HepG2 (cell line): ENCODE measurements around the gene ABCC8. TPM values are rescaled to one million over a fixed set of nuclear protein-coding genes. Genes with fewer than 3 reads are reported as not detected.

Experiments used
- ATAC-seq: fragments of 200-7000 bp; cut with Tn5 transposase; 3 replicates; pipeline ENCODE4 v1.9.1; 2020; ENCODE audit warnings: mild to moderate bottlenecking, moderate library complexity
- BruUV-seq: library from RNA; stranded (reverse); fragments of 400-500 nt; replicated peaks from 2 replicates; lab custom pipeline; 2021; lab: Mats Ljungman, UMichigan
- CTCF ChIA-PET: fragments of 300-600 bp; formaldehyde crosslinking; extraction: SDS; loops from one replicate; lab custom pipeline; 2021; ENCODE audit warnings: low total read pairs, inconsistent platforms, low intra/inter-chr PET ratio; lab: Yijun Ruan, JAX
- POLR2A ChIA-PET: fragments of 350-600 bp; sonication (Branson Sonifier 250); formaldehyde crosslinking; loops from one replicate; lab custom pipeline; 2020; ENCODE audit warnings: antibody characterized with exemption, inconsistent platforms; lab: Yijun Ruan, JAX
- DNase-seq: peaks from one replicate; pipeline ENCODE4 v3.0.0-alpha.2; 2015; ENCODE audit warnings: low spot score
- FAIRE-seq: peaks from 3 replicates; lab custom pipeline; 2011; peaks lifted over from hg19 to GRCh38; lab: Jason Lieb, UNC
- H2AFZ ChIP-seq: one replicate; pipeline ENCODE4 v1.6.1; 2011; ENCODE audit warnings: low read length, inconsistent platforms
- H3K27ac ChIP-seq: fragments of 300-600 bp; 3 replicates; pipeline ENCODE4 v1.8.0; 2011; ENCODE audit warnings: mixed run types, mild to moderate bottlenecking, mixed read lengths, low read length, inconsistent platforms; ENCODE audit not compliant: insufficient read depth; ENCODE audit errors: extremely low read length
- H3K27me3 ChIP-seq, 2 experiments: fragments of 200-600 bp in 1 of 2; 2 replicates in 1 of 2; 3 replicates in 1 of 2; pipeline versions ENCODE4 v1.6.0 to v1.8.0; 2011; ENCODE audit warnings: low read length in 2 of 2, mild to moderate bottlenecking in 2 of 2, moderate library complexity in 2 of 2, inconsistent platforms in 1 of 2; ENCODE audit not compliant: insufficient read depth in 2 of 2, control insufficient read depth in 1 of 2
- H3K36me3 ChIP-seq, 2 experiments: fragments of 200-600 bp in 1 of 2; replicated peaks in 1 of 2; 2 replicates in 1 of 2; 3 replicates in 1 of 2; pipeline versions ENCODE4 v1.5.1 to v1.8.0; 2011; ENCODE audit warnings: low read length in 2 of 2, inconsistent platforms in 1 of 2; ENCODE audit not compliant: insufficient read depth in 2 of 2, control insufficient read depth in 1 of 2
- H3K4me1 ChIP-seq: 2 replicates; pipeline ENCODE4 v1.5.1; 2012; ENCODE audit warnings: low read length, inconsistent platforms; ENCODE audit not compliant: insufficient read depth
- H3K4me2 ChIP-seq: 2 replicates; pipeline ENCODE4 v1.6.0; 2011; ENCODE audit warnings: low read depth, low read length, inconsistent platforms
- H3K4me3 ChIP-seq, 3 experiments: fragments of 200-600 bp in 1 of 3; sonication (generic), shearing (Covaris generic) in 1 of 3; replicated peaks in 1 of 3; 2 replicates each; pipeline ENCODE4 v1.5.1; 2011 to 2016; ENCODE audit warnings: low read length in 3 of 3, inconsistent platforms in 2 of 3, low read depth in 2 of 3, mild to moderate bottlenecking in 2 of 3, control low read depth in 1 of 3, mixed read lengths in 1 of 3; ENCODE audit not compliant: insufficient read depth in 1 of 3
- H3K79me2 ChIP-seq: one replicate; pipeline ENCODE4 v1.6.1; 2011; ENCODE audit warnings: low read length, inconsistent platforms; ENCODE audit not compliant: insufficient read depth
- H3K9ac ChIP-seq: 2 replicates; pipeline ENCODE4 v1.6.0; 2011; ENCODE audit warnings: mild to moderate bottlenecking, low read depth, low read length, inconsistent platforms; ENCODE audit not compliant: insufficient read depth
- H3K9me3 ChIP-seq: 2 replicates; pipeline ENCODE4 v1.5.1; 2012; ENCODE audit warnings: mild to moderate bottlenecking, low read length
- H4K20me1 ChIP-seq: 2 replicates; pipeline ENCODE4 v1.6.0; 2011; ENCODE audit warnings: inconsistent platforms, mild to moderate bottlenecking, low read length, moderate library complexity; ENCODE audit not compliant: insufficient read depth
- ARID2 ChIP-seq: sonication (generic); formaldehyde crosslinking; IDR thresholded peaks from 2 replicates; pipeline ENCODE4 v1.8.1; 2022; ENCODE audit warnings: mild to moderate bottlenecking, missing genetic modification reagents, borderline replicate concordance
- FIP1L1 ChIP-seq: fragments of 200-400 bp; formaldehyde crosslinking; IDR thresholded peaks from 2 replicates; pipeline ENCODE4 v1.6.1; 2018; ENCODE audit warnings: low read depth, mild to moderate bottlenecking, low read length, moderate library complexity, borderline replicate concordance; ENCODE audit not compliant: insufficient read depth
- HNF4A ChIP-seq: sonication (generic); formaldehyde crosslinking; IDR thresholded peaks from 2 replicates; pipeline ENCODE4 v1.4.0; 2020; ENCODE audit warnings: missing genetic modification reagents
- MAF1 ChIP-seq: sonication (generic); formaldehyde crosslinking; IDR thresholded peaks from 2 replicates; pipeline ENCODE4 v1.5.0; 2020; ENCODE audit warnings: missing genetic modification reagents, borderline replicate concordance
- MLLT10 ChIP-seq: sonication (generic); formaldehyde crosslinking; IDR thresholded peaks from 2 replicates; pipeline ENCODE4 v1.4.0; 2020; ENCODE audit warnings: missing genetic modification reagents
- NFYC ChIP-seq: IDR thresholded peaks from 2 replicates; pipeline ENCODE4 v1.6.1; 2016; ENCODE audit warnings: missing genetic modification reagents, missing compliant biosample characterization
- PHF20 ChIP-seq: sonication (generic); formaldehyde crosslinking; IDR thresholded peaks from 2 replicates; pipeline ENCODE4 v1.5.0; 2020; ENCODE audit warnings: mild to moderate bottlenecking, missing genetic modification reagents
- SMYD3 ChIP-seq: sonication (generic); formaldehyde crosslinking; IDR thresholded peaks from 2 replicates; pipeline ENCODE4 v1.8.1; 2023; ENCODE audit warnings: mild to moderate bottlenecking, missing genetic modification reagents
- TBX2 ChIP-seq: sonication (generic); formaldehyde crosslinking; IDR thresholded peaks from 2 replicates; pipeline ENCODE4 v1.5.0; 2020; ENCODE audit warnings: missing genetic modification reagents, mild to moderate bottlenecking, borderline replicate concordance
- ZEB1 ChIP-seq: IDR thresholded peaks from 2 replicates; pipeline ENCODE4 v1.6.1; 2012; ENCODE audit warnings: mild to moderate bottlenecking, low read depth, inconsistent platforms; ENCODE audit not compliant: insufficient replicate concordance
- ZFP36L1 ChIP-seq: sonication (generic); formaldehyde crosslinking; IDR thresholded peaks from 2 replicates; pipeline ENCODE4 v1.8.0; 2022; ENCODE audit warnings: mild to moderate bottlenecking, missing genetic modification reagents, moderate library complexity
- ZFP62 ChIP-seq: sonication (generic); formaldehyde crosslinking; IDR thresholded peaks from 2 replicates; pipeline ENCODE4 v1.4.0; 2020; ENCODE audit warnings: missing genetic modification reagents
- ZNF10 ChIP-seq: sonication (generic); formaldehyde crosslinking; IDR thresholded peaks from 2 replicates; pipeline ENCODE4 v1.4.0; 2020; ENCODE audit warnings: mild to moderate bottlenecking, low read depth, missing genetic modification reagents, borderline replicate concordance
- ZNF138 ChIP-seq: sonication (generic); formaldehyde crosslinking; IDR thresholded peaks from 2 replicates; pipeline ENCODE4 v1.5.0; 2020; ENCODE audit warnings: mild to moderate bottlenecking, low read depth, missing genetic modification reagents
- ZNF180 ChIP-seq: sonication (generic); formaldehyde crosslinking; IDR thresholded peaks from 2 replicates; pipeline ENCODE4 v1.4.0; 2020; ENCODE audit warnings: low read depth, missing genetic modification reagents, borderline replicate concordance
- ZNF20 ChIP-seq: sonication (generic); formaldehyde crosslinking; IDR thresholded peaks from 2 replicates; pipeline ENCODE4 v1.4.0; 2020; ENCODE audit warnings: mild to moderate bottlenecking, moderate library complexity, missing genetic modification reagents
- ZNF547 ChIP-seq: sonication (generic); formaldehyde crosslinking; IDR thresholded peaks from 2 replicates; pipeline ENCODE4 v1.5.1; 2020; ENCODE audit warnings: mild to moderate bottlenecking, missing genetic modification reagents
- WGBS: methylation state at CpG from one replicate; pipeline ENCODE4 v1.1.6; 2017; ENCODE audit warnings: low lambda C conversion rate; 5-methylcytosine and 5-hydroxymethylcytosine counted together
- in situ Hi-C: cut with HindIII; loops from 2 replicates; pipeline ENCODE4 v1.10.0; 2017; ENCODE audit warnings: low pct_unique_long_range_greater_than_20kb; ENCODE audit not compliant: extremely low pct_ligation_motif_present
- intact Hi-C: fragments of 100-400 bp; cut with micrococcal nuclease; formaldehyde crosslinking; loops from one replicate; pipeline ENCODE4 v1.10.0; 2022; ENCODE audit not compliant: unreplicated experiment
- polyA plus RNA-seq, 8 experiments: library from polyadenylated mRNA; depleted of rRNA in 3 of 8; stranded (reverse) in 7 of 8; unstranded in 1 of 8; fragments of >200 nt; fragmentation: Illumina TruSeq in 4 of 8; extraction: Trizol in 4 of 8; gene quantifications; 2 replicates each; pipeline versions ENCODE4 v1.2.1 to v1.2.3, GENCODE V29; 2011 to 2016; ENCODE audit warnings: low read depth in 4 of 8, missing spikeins in 1 of 8, mixed read lengths in 1 of 8; ENCODE audit not compliant: insufficient read depth in 1 of 8
- total RNA-seq, 5 experiments: library from RNA; depleted of rRNA; stranded (reverse); fragments of >200 nt; fragmentation: Illumina TruSeq; extraction: Trizol; gene quantifications; 2 replicates each; pipeline ENCODE4 v1.2.3, GENCODE V29; 2016; ENCODE audit warnings: low read depth in 1 of 5
- TF ChIP-seq, protein P1 (sequence below): sonication (generic); formaldehyde crosslinking; IDR thresholded peaks from 2 replicates; pipeline ENCODE4 v1.5.1; 2020; ENCODE audit warnings: missing genetic modification reagents, mild to moderate bottlenecking, borderline replicate concordance
- TF ChIP-seq, protein P2 (sequence below): sonication (generic); formaldehyde crosslinking; IDR thresholded peaks from 2 replicates; pipeline ENCODE4 v1.4.0; 2020; ENCODE audit warnings: missing genetic modification reagents

Gene ABCC8
- total and polyA plus RNA-seq, 2 of the 13 experiments (the other 11 are each of a cell fraction or from before 2014, with no cell fraction given) = not detected

DNA sequence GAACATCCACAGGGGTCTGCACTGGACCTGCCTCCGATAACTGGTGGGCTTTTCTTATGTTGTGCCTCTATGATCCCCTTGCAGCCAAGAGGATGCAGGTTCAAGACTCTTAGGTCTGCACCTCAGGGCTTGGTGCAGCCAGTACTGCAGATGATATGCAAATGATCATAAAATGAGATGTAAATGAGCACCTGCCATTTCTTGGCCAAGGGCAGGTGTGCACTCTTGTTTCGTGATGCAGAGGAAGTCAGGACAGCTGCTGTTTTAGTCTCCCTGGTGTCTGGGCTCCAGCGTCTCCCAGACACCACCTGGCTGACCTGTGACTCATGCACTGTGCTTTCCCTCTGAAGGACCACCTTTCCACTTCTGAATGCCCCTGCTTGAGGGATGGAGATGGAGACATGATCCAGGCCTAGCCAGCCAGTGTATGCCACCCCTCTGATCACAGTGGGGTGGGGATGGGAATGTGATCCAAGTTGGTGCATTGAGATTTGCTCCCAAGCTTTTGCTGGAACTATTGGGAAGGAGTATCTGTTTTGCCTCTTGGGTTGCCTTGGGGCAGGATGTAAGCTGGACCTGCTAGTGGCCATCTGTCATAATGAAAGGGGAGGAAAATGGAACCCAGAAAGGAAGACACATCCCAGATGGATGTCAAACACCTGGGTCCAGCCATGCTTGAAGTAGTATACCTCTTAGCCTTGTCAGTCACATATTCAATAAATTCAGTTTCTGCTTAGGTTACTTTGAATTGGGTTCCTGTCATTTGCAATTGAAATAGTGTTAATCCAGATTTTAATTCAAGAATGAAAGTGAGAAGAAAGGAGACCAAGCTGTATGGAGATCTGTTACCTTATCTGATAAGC lies 84.9 kb downstream of the ABCC8 start:
- Histone ChIP-seq H3K4me1 (0 out of 2 replicates have a peak, but pooled peaks cover 5% of the 10 kb centered on the region), H3K9me3 (no peaks in the 10 kb centered on the region), H4K20me1 (no peaks in the 10 kb centered on the region), H3K36me3 (no peaks in the 10 kb centered on the region), H3K4me3 (no peak overlapping the region), H3K79me2 (no peaks in the 10 kb centered on the region), H2AFZ (no peak overlapping the region), H3K4me2 (no peak overlapping the region), H3K9ac (no peak overlapping the region), H3K27ac (no peak overlapping the region), H3K27me3 (peaks cover 0 to 35% of the 10 kb centered on the region in 2 experiments)
- in situ Hi-C loops = no loop called here
- ChIA-PET CTCF (no interaction called here), POLR2A (no interaction called here)
- no TSS peak for BruUV-seq
- FAIRE-seq = no peak
- WGBS = 3% methylated on average over 3 of the region's 3 CpGs
- no peak for ATAC-seq
- intact Hi-C loops = no loop called here
- DNase-seq = no peak
- TF ChIP-seq ZFP36L1 (CRISPR knock-in tag) (no peak), MLLT10 (CRISPR knock-in tag) (no peak), ZNF20 (CRISPR knock-in tag) (no peak), ZNF180 (no peak), ZNF547 (CRISPR knock-in tag) (no peak), NFYC (no peak), TBX2 (CRISPR knock-in tag) (no peak), SMYD3 (no peak), ZNF10 (CRISPR knock-in tag) (no peak), ZEB1 (no peak), MAF1 (CRISPR knock-in tag) (no peak), ZFP62 (CRISPR knock-in tag) (no peak), FIP1L1 (no peak), ARID2 (no peak), HNF4A (CRISPR knock-in tag) (no peak), PHF20 (CRISPR knock-in tag) (no peak), ZNF138 (CRISPR knock-in tag) (no peak)
- TF ChIP-seq, protein P1, sequence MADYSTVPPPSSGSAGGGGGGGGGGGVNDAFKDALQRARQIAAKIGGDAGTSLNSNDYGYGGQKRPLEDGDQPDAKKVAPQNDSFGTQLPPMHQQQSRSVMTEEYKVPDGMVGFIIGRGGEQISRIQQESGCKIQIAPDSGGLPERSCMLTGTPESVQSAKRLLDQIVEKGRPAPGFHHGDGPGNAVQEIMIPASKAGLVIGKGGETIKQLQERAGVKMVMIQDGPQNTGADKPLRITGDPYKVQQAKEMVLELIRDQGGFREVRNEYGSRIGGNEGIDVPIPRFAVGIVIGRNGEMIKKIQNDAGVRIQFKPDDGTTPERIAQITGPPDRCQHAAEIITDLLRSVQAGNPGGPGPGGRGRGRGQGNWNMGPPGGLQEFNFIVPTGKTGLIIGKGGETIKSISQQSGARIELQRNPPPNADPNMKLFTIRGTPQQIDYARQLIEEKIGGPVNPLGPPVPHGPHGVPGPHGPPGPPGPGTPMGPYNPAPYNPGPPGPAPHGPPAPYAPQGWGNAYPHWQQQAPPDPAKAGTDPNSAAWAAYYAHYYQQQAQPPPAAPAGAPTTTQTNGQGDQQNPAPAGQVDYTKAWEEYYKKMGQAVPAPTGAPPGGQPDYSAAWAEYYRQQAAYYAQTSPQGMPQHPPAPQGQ (CRISPR knock-in tag) = no peak
- TF ChIP-seq, protein P2, sequence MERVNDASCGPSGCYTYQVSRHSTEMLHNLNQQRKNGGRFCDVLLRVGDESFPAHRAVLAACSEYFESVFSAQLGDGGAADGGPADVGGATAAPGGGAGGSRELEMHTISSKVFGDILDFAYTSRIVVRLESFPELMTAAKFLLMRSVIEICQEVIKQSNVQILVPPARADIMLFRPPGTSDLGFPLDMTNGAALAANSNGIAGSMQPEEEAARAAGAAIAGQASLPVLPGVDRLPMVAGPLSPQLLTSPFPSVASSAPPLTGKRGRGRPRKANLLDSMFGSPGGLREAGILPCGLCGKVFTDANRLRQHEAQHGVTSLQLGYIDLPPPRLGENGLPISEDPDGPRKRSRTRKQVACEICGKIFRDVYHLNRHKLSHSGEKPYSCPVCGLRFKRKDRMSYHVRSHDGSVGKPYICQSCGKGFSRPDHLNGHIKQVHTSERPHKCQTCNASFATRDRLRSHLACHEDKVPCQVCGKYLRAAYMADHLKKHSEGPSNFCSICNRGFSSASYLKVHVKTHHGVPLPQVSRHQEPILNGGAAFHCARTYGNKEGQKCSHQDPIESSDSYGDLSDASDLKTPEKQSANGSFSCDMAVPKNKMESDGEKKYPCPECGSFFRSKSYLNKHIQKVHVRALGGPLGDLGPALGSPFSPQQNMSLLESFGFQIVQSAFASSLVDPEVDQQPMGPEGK = no peak
